GM19467 (cell line): ENCODE measurements around the gene TEAD1.

Source experiments
- ATAC-seq: cut with Tn5 transposase; IDR thresholded peaks from one replicate; pipeline ENCODE4 v1.9.1; 2021; ENCODE audit warnings: mild to moderate bottlenecking, moderate library complexity; ENCODE audit not compliant: unreplicated experiment

The TEAD1 gene

DNA sequence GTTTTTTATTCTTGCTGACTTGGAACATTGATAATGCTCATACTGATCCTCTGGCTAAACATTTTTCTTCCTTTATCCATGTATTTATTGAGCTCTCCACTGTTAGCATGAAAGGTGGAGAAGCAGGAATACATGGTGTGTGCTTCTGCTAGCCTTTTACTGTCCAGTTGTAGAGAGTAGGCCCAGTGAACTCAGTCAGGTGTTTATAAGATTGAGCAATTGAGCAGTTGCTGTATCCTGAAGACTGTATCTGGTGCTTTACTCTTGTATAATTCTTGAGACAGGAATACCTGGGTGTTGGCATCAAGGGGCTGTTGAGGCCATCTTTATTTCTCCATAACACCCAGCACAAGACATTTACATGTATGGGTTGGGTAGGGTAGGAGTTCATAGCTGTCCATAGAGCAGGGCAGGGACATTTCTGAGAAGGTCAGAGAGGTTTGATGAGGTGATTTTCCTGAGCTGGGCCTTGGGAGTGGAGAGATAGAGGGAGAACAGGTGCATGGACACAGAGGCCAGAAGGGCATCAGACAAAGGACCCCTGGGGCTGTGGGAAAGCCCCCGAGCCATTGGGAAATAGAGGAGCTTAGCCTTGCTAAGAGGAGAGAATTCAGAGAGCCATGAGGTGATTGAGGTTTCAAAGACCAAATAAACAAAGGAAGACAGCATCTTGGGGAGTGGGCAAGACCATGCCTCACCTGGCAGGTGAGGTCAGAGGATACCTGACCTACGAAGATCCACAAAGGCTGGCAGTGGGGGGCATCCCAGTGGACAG is 155.5 kb downstream of the TEAD1 start:
- no peak for ATAC-seq

DNA sequence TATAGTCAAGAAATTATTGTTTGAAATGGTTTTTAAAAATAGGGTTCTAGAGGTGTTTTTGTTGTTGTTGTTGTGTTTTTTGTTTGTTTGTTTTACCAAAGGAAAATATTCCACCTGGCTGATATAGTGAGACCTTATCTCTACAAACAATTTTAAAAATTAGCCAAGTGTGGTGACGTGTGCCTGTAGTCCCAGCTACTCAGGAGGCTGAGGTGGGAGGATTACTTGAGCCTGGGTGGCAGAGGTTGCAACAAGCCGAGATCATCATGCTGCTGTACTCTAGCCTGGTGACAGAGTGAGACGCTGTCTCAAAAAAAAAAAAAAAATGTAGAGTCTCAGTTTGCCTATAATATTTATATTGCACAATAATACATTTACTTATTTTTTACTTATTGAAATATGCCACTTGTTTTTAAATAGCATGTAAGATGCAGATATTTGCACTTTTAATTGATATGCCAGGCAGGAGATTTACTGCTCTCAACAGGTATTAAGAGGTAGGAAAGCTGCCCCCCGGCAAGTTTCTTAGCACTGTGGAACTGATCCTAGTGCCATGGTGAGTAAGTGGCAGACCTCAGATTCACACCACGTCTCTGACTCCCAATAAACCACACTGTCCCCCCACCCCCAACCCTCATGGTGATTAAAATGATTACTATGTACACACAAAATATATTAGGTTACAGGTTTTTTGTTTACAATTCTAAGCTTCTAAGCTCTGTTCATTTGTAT is 157.4 kb downstream of the TEAD1 start:
- no peak for ATAC-seq

DNA sequence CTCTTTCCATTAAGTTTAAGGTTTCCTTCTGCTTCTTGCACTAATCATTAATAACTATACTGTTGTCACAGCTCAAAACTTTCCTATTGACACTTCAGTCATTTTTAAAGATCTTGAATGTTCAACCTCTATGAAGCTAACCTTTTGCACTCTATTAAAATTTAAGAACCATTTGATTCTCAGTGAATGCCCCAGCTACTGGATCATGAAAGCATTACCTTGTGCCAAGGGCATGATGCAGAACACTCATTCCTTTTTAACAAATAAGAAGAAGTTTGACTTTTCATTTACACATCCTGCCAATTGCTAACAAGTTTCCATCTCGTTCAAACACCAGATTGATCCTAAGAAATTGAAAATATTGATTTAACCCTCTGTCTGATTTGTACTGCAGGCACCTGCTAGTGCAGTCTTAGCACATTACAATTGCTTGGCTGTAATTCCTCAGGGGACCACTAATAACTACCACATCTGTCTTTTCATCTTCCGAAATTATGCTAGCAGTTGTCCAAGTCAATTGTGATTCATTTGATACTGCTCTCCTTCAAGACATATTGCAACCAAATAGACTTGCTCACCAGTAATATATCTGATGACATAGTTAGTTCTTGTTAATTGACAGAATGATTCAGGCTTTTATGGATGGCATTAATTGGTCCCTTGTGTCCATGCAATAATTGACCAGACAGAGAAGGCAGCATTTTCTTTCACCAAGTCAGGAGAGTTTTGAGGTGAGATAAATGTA is 158.4 kb downstream of the TEAD1 start:
- no peak for ATAC-seq

DNA sequence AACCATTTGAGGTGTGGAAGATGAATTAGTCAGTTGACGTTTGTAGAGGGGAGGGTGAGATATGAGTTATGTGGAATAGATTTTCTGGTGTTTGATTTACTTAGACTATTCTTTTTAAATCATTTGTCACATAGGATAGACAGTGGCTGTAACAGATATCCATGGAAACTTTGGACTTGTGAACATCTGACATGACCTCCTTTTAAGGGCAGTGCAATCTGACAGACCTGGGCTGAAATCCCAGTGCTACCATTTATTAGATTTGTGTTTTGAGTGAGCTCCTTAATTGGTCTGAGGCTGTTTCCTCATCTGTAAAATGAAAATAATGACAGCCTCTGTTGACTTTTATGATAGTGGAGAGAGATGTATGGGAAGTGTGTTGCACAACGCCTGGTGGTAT is 159.9 kb downstream of the TEAD1 start:
- ATAC-seq: no peak

DNA sequence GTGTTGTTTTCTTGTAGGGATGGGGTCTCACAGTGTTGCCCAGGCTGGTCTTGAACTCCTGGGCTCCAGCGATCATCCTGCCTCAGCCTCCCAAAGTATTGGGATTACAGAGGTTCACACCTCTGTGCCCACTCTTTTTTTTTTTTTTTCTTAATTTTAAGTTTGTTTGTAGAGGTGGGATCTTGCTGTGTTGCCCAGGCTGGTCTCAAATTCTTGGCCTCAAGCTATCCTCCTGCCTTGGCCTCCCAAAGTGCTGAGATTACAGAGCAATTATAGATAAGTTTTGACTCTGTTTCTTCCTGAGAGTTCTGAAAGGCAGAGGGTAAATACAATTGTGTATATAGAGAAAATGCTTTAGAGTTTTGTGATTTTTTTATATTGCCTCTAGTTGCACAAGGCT is 160.4 kb downstream of the TEAD1 start:
- ATAC-seq: no peak

DNA sequence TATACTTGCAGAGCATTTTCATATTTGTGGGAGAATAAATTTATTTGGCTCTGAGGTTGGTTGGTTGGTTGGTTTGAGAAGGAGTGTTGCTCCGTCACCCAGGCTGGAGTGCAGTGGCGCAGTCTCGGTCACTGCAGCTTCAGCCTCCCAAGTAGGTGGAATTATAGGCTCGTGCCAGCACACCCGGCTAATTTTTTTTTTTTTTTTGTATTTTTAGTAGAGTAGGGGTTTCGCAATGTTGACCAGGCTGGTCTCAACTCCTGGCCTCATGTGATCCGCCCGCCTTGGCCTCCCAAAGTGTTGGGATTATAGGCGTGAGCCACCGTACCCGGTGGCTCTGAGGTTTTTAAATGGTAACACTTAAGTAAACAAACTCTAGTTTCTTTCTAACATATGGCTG is 161.1 kb downstream of the TEAD1 start:
- ATAC-seq: no peak

DNA sequence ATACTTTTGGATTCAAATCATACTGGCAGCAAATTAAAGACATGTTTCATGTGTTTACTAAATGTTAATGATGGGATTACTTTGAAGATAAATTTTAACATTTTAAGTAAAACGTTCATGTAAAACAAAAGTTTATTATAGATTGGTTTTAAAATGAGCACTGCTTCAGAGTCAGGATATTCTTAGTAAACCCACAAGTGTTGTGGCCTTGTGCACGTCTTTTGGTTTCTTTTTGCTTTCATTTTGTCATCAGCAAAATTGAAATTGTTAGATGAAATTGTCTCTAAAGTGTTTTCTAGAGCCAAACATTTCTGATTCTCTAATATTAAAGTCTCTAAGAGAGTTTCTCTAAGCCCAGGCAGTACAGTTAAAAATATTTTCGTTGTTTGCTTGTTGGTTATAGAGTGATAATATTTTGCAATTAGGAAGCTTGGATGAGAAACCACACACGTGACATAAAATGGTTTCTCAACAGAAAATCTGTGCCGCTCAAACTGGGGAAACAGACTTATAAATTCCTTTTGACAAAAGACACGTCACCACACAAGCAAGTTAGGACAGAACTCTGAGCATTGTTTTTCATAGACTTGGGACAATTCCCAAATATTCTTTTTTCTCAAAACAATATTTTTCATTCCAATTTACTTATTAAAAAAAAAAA is 164.4 kb downstream of the TEAD1 start:
- ATAC-seq: no peak

DNA sequence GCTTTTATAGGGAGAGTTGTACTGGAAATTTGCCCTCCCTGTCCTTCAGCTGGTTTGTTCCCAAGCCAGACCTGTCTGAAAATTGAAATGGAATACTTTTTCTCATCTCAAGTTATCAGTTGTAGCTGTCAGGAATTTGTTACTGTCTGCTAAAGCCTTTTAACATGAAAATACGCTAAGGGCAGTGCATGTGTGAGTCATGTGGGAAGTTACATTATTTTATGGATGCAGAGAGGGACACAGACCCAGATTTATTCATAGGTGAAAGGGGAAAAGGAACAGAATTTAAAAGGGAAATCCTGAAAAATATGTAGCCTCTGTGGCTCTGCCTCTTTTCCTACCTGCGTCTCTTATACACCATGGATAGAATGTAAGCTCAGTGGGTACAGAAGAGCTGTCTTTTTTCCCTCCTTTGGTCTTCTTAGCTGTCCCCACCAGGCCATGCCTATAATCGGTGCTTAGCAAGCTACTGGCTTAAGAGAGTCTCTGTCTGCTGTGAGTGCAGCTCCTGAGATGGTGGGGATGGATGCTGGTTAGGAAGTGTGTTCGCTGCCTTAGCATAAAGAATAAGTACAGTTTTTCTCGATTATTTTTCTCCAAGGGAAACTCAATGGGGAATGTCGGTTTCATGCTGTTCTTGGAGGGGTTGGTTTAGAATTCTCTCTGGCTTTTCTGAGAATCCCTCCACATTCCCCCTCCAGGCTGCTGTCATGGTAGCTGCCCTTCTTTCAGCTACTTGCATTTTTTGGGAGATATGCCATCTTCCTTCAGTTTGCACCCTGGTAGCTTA is 166.8 kb downstream of the TEAD1 start:
- ATAC-seq: no peak

DNA sequence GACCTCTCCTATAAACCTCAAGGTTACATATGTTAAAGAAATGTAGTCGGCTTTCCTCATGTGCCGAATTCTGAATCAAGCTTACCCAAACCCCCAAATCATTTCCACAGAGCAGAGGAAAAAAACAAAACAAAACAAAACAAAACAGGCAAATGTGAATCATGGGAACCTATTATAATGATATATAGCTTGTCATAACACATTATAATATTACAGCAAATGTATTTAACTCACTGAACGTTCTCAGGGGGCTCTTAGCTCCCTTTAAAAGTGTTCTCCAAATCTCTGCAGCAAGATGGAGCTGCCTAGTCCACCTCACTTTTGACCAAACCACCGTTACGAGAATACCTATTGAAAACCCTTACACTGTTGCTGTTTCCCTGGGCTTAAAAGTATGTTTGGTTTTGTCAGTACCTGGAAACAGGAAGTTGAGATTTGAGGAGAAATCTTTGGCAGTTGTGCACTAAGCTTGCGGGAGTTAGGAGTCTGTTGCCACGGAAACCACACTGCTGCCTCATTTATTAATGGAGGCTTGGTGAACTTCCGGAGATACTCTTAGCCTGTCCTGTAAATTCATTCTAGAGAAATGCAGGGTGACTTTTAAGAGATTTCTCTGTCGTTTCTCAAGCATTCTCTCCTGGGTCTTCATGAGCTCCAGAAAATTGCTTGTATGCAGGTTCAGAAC is 167.9 kb downstream of the TEAD1 start:
- no peak for ATAC-seq

DNA sequence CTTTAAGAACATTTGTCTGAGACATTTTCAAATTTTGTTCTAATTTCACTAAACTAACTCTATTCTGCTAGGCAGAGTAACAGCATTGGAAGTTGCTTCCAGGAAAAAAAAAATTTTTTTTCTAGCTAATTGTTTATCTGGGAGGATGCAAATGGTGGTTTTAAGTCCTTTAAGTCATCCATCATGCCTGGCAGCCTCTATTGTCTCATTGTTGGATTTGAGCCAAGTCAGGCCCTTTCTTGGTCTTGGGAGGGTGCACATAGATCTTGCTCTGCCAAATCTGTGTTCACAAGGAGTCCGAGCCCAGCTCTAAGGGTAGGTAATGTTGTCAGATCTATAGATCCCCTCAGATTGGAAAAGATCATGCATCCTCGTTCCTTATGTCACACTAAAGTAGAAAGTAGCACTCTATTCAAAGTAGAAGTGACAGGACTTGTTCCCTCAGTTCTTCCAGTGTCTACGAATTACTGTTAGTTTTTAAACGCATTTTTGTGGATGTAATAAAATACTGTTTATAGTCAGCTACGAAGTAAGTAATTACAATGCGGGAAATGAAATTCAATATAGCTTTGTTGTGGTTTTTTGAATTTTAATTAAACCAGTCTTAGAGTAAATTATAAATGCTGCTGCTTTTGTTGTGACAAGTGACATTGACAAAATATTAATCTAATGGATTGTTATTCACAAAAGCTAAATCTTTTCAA is 168.9 kb downstream of the TEAD1 start:
- ATAC-seq: no peak

DNA sequence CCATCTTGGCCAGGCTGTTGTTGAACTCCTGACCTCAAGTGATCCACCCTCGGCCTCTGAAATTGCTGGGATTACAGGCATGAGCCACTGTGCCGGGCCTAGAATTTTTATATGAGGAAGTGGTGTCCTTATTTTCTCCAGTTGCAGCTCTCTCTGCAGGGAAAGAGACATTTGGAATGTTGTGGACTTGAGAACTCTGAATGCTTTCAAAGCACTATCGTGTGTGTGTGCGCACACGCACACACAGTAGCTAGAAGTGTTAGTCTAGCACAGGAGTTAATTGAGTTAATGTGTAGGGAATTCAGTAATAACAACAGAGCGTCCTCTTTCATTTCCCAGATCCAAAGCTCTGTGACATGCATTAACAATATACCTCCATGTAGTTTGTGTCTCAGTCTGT is 170.9 kb downstream of the TEAD1 start:
- no peak for ATAC-seq

DNA sequence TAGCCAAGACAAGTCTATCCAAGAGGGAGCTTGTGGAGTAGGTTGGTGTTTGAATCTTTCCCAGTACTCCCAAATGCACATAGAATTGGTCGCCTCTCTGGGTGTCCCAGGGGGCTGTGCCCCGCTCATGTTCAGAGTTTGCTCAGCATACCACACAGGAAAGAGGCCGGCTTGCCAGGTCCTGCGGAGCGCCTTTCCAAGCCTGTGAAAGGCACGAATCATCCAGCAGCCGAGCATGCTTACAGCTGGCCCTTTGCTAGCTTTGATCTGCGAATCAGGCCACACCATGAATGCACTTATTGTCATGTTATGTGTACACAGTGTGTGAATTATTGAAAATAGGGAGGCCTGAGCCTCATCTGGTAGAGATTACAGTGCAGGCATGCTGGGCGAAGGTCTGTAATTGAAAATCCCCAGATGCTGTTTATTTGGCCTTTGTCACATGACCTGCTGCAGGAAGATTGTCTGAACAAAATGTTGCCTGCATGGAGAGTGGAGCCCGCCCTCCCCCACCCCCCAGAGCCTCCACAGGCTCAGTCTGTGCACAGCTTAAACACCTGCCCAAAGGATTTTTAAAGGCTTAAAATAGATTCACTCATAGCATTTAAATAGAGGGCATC is 171.6 kb downstream of the TEAD1 start:
- ATAC-seq: no peak

DNA sequence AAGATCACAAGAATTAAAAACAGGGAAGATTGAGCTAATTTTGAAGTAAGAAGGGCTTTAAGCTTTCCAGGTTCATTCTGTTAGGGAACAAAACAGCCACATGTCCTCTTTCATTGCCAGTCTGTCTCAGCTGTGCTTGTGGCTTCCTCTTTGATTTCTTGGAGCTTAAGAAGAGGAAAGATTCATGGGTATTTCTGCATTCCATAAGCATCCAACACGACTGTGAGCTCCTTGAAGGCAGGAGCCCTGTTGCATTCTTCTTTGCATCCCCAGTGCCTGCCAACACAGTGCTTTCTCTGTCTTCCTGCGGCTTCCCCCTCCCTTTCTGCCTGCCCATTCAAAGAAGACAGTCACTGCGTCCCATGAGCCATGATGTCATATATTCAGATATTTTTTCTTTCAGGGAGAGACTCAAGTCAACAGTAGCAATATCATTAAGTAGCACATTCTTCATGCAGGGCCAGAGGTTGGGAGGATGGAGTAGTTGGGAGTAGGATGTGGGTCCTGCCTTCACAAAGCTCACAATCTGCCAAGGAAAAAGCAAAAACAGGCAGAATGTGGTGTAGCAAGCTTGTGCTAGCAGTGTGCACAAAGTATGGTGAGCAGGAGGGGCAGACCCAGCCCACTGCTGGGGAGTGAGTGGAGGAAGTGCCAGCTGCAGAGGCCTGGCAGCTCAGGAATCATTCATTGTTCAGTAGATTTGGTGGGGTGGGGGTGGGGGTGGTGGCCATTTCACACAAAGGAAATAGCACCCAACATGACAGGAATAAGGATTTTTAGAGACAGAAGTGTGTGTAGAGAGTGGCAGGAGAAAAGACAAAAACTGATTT is 172.8 kb downstream of the TEAD1 start:
- no peak for ATAC-seq

DNA sequence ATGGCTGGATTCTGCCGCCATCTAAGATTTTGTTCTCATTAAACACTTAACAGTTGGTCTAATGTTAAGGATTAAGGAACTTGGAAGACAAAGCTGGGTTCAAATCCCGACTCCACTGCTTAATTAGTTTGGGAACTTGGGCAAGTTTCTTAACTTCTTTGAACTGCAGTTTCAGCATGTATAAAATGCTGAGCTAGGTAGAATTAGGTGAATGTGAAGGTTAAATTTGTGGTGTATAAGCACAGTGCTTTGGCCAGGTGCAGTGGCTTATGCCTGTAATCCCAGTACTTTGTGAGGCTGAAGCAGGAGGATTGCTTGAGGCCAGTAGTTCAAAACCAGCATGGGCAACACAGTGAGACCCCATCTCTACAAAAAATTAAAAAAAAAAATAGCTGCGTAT is 174.2 kb downstream of the TEAD1 start:
- no peak for ATAC-seq

DNA sequence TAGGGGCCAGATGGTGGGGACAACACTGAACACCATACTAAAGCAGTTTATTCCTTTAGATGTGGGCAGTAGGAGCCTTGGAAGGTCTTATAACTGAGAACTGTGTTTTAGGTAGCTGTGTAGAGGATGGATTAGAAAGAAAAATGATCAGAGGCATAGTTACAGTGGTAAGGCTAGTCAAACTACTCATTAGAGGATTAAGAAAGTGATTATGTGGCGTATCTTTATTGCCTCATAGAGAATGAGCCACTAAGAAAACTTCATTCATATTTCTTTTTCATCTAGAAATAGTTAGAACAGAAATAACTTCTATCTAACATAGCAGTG is 179.1 kb downstream of the TEAD1 start:
- ATAC-seq: no peak

DNA sequence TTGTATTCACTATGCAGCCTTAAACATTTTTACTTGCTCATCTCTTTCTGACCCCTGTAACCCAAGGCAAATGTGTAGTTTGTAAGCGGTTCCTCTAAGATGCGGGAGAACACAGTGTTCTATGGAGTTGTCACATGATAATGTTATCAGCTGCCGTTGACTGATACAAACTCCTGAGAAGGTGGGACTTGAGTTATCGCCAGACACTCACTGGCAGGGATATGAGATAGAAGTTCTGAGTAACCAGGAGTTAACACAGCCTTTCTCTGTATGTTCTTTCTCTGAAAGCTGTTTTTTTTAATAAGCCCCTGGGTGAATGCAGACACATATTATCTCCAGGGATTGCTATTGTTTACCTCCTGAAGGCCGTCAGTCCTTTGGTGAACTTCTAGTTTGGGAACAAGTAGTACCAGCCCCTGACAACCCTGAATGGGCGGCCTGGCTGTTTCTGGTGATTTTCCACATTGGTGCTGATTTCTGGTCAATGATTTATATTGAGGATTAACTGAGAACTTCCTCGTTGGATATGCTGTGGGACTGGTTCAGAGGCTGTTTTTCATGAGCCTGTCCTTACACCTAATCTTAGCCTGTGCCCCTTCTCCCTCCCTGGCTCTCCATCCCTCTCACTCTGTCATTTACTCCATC is 179.6 kb downstream of the TEAD1 start:
- ATAC-seq: no peak

DNA sequence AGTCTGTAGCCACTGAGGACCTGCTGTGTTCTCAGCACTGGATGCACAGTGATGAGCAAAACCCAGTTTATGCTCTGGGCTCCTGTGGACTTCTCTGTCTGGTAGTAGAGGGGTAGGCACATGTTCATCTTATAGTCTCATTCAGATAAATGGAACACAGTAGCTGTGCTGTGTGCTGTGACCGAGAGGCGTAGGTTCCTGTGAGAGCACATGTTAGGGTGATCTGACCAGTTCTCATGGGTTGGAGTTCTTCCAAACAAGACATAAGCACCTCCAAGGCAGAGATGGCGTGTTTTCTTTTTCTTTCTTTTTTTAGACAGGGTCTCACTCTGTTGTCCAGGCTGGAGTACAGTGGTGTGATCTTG is 180.1 kb downstream of the TEAD1 start:
- no peak for ATAC-seq

DNA sequence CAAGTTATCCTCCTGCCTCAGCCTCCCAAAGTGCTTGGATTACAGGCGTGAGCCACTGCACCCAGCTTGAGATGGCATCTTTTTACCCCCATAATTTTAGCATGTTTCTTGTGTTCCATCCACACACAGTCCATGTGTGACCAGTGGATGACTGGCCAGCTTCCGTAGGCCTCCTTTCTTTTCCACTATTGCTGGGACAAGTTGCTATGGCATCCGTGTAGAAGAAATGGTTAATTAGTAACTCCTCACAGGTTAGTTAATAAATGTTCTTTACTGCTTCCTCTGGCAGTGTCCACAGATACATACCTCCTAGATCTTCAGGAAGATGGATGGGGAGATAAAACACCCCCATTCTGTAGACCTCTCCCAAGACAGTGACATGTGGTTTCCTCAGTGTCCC is 180.6 kb downstream of the TEAD1 start:
- ATAC-seq: no peak
